Mammary epithelial cell (primary cell): ENCODE measurements around the gene C3orf20.

Source experiments
- CTCF ChIP-seq, 2 donors: IDR thresholded peaks in 1 of 2; conservative IDR thresholded peaks in 1 of 2; 2 replicates each; pipeline ENCODE4 v1.5.1; 2011 to 2012; ENCODE audit warnings: inconsistent platforms in 2 of 2, low read length in 2 of 2, mild to moderate bottlenecking in 2 of 2, control low read depth in 1 of 2, low read depth in 1 of 2; ENCODE audit not compliant: insufficient read depth in 1 of 2; ENCODE audit errors: extremely low read depth in 1 of 2
- EZH2 ChIP-seq: IDR thresholded peaks from 2 replicates; pipeline ENCODE4 v1.6.1; 2012; ENCODE audit warnings: low read length, inconsistent platforms, borderline replicate concordance

- TF ChIP-seq CTCF (conservative IDR thresholded peaks at IDR 0.05 in 1 of 2, IDR thresholded peaks at IDR 0.05 in 1 of 2; ENCODE audit: extremely low read depth in 1 of 2, insufficient read depth in 1 of 2, low read depth in 1 of 2, low read length in 2 of 2) (no peak), EZH2 (no peak)
Observed at GRCh38 chr3:14808025-14808424, 133.1 kb downstream of the C3orf20 start.
